Measurements from ENCODE around the gene HIP1R. TPM values are rescaled to one million over a fixed set of nuclear protein-coding genes. Genes with fewer than 3 reads are reported as not detected.
A peak's percentile ranks its signal among the peaks of the same experiment; 100 is the strongest.

The HIP1R gene
- total RNA-seq, 1 donor from 2014 or later = 28.2 TPM

GRCh38 chr12:122860040-122860853, 25.0 kb downstream of the HIP1R start:
- H3K27ac ChIP-seq = peak overlapping the region; percentile 41
- no peaks in the 10 kb centered on the region for H3K9me3 ChIP-seq
- H3K4me1 ChIP-seq = peaks cover 35% of the 10 kb centered on the region
- TF ChIP-seq, protein P1, sequence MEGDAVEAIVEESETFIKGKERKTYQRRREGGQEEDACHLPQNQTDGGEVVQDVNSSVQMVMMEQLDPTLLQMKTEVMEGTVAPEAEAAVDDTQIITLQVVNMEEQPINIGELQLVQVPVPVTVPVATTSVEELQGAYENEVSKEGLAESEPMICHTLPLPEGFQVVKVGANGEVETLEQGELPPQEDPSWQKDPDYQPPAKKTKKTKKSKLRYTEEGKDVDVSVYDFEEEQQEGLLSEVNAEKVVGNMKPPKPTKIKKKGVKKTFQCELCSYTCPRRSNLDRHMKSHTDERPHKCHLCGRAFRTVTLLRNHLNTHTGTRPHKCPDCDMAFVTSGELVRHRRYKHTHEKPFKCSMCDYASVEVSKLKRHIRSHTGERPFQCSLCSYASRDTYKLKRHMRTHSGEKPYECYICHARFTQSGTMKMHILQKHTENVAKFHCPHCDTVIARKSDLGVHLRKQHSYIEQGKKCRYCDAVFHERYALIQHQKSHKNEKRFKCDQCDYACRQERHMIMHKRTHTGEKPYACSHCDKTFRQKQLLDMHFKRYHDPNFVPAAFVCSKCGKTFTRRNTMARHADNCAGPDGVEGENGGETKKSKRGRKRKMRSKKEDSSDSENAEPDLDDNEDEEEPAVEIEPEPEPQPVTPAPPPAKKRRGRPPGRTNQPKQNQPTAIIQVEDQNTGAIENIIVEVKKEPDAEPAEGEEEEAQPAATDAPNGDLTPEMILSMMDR (IDR thresholded peaks at IDR 0.05) = peak; percentile 90
- DNase-seq (peak; percentile 88), ATAC-seq (peak; percentile 68 to 70)
- intact Hi-C loops (cut with DNase I) = loop anchor here (5.0 kb wide), 1 partner anchor 92 kb away; no protein-coding TSS in a partner anchor
- no peak overlapping the region for H3K4me3 ChIP-seq
- H3K27me3 ChIP-seq (ENCODE audit: low read depth) = no peaks in the 10 kb centered on the region
- peaks cover 65% of the 10 kb centered on the region for H3K36me3 ChIP-seq

GRCh38 chr12:122860854-122861586, 25.8 kb downstream of the HIP1R start:
- peaks cover 35% of the 10 kb centered on the region for H3K4me1 ChIP-seq
- DNase-seq (peak; percentile 48), ATAC-seq (no peak)
- intact Hi-C loops (cut with DNase I) = loop anchor here (5.0 kb wide), 1 partner anchor 91 kb away; no protein-coding TSS in a partner anchor
- no peaks in the 10 kb centered on the region for H3K9me3 ChIP-seq
- no peak overlapping the region for H3K4me3 ChIP-seq
- no peaks in the 10 kb centered on the region for H3K27me3 ChIP-seq (ENCODE audit: low read depth)
- H3K36me3 ChIP-seq = peaks cover 67% of the 10 kb centered on the region
- TF ChIP-seq, protein P1 (IDR thresholded peaks at IDR 0.05) = no peak
- peak overlapping the region; percentile 41 for H3K27ac ChIP-seq

GRCh38 chr12:122861587-122861970, 26.3 kb downstream of the HIP1R start:
- no peaks in the 10 kb centered on the region for H3K9me3 ChIP-seq
- peaks cover 35% of the 10 kb centered on the region for H3K4me1 ChIP-seq
- peak overlapping the region; percentile 68 for H3K27ac ChIP-seq
- H3K36me3 ChIP-seq = peaks cover 67% of the 10 kb centered on the region
- intact Hi-C loops (cut with DNase I) = loop anchor here (5.0 kb wide), 1 partner anchor 91 kb away; no protein-coding TSS in a partner anchor
- no peaks in the 10 kb centered on the region for H3K27me3 ChIP-seq (ENCODE audit: low read depth)
- DNase-seq = no peak
- TF ChIP-seq, protein P1 (IDR thresholded peaks at IDR 0.05) = no peak
- no peak for ATAC-seq
- no peak overlapping the region for H3K4me3 ChIP-seq

DNA sequence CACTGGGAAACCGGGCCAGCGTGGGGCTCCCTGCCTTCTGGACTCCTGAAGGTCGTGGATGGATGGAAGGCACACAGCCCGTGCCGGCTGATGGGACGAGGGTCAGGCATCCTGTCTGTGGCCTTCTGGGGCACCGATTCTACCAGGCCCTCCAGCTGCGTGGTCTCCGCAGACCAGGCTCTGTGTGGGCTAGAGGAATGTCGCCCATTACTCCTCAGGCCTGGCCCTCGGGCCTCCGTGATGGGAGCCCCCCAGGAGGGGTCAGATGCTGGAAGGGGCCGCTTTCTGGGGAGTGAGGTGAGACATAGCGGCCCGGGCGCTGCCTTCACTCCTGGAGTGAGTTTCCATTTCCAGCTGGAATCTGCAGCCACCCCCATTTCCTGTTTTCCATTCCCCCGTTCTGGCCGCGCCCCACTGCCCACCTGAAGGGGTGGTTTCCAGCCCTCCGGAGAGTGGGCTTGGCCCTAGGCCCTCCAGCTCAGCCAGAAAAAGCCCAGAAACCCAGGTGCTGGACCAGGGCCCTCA, 26.9 kb downstream of the HIP1R start:
- Histone ChIP-seq H3K4me1 (peaks cover 35% of the 10 kb centered on the region), H3K27me3 (ENCODE audit: low read depth) (no peaks in the 10 kb centered on the region), H3K4me3 (no peak overlapping the region), H3K27ac (peak overlapping the region; percentile 68), H3K36me3 (peaks cover 67% of the 10 kb centered on the region), H3K9me3 (no peaks in the 10 kb centered on the region)
- intact Hi-C loops (cut with DNase I) = loop anchor here (5.0 kb wide), 1 partner anchor 90 kb away; no protein-coding TSS in a partner anchor
- ATAC-seq (no peak), DNase-seq (peak; percentile 45)
- TF ChIP-seq, protein P1 (IDR thresholded peaks at IDR 0.05) = no peak

Measured in lower lobe of right lung (tissue), 2 donors.